ENCODE data around the gene NTN4.

Gene NTN4

GRCh38 chr12:95796225-95796981 is 5.8 kb upstream of the NTN4 start:
- H3K4me3 ChIP-seq (replicated peaks; ENCODE audit: low read depth, low read length): no peak overlapping the region
- DNase-seq (ENCODE audit: low read depth): no peak
- TF ChIP-seq CTCF (IDR thresholded peaks at IDR 0.05; ENCODE audit: low read length, missing control alignments): no peak

GRCh38 chr12:95790917-95791849 is 619 bp upstream of the NTN4 start:
- no peak for DNase-seq (ENCODE audit: low read depth)
- TF ChIP-seq CTCF (IDR thresholded peaks at IDR 0.05; ENCODE audit: low read length, missing control alignments): no peak
- H3K4me3 ChIP-seq (replicated peaks; ENCODE audit: low read depth, low read length): peak overlapping the region; percentile 58

GRCh38 chr12:95789126-95790032 is 1.2 kb downstream of the NTN4 start:
- TF ChIP-seq CTCF (IDR thresholded peaks at IDR 0.05; ENCODE audit: low read length, missing control alignments): no peak
- DNase-seq (ENCODE audit: low read depth): no peak
- H3K4me3 ChIP-seq (replicated peaks; ENCODE audit: low read depth, low read length): peak overlapping the region; percentile 58

- TF ChIP-seq CTCF (IDR thresholded peaks at IDR 0.05; ENCODE audit: low read length, missing control alignments): no peak
- peak; percentile 57 for DNase-seq (ENCODE audit: low read depth)
- H3K4me3 ChIP-seq (replicated peaks; ENCODE audit: low read depth, low read length): no peak overlapping the region
Measured at GRCh38 chr12:95788637-95789036, 1.9 kb downstream of the NTN4 start.

- H3K4me3 ChIP-seq (replicated peaks; ENCODE audit: low read depth, low read length): no peak overlapping the region
- no peak for TF ChIP-seq CTCF (IDR thresholded peaks at IDR 0.05; ENCODE audit: low read length, missing control alignments)
- no peak for DNase-seq (ENCODE audit: low read depth)
Measured at GRCh38 chr12:95787274-95787818, 3.2 kb downstream of the NTN4 start.

- DNase-seq (ENCODE audit: low read depth): no peak
- H3K4me3 ChIP-seq (replicated peaks; ENCODE audit: low read depth, low read length): no peak overlapping the region
- no peak for TF ChIP-seq CTCF (IDR thresholded peaks at IDR 0.05; ENCODE audit: low read length, missing control alignments)
Measured at GRCh38 chr12:95784915-95785314, 5.6 kb downstream of the NTN4 start.

All from fibroblast of pulmonary artery (primary cell).